Epithelial cell of esophagus (primary cell): Measurements from ENCODE around the gene TTLL4.

Experiments used
- DNase-seq: peaks from one replicate; pipeline ENCODE4 v3.0.0; 2010; ENCODE audit warnings: low read depth
- H3K4me3 ChIP-seq: 2 replicates; pipeline ENCODE4 v1.5.1; 2011; ENCODE audit warnings: mild to moderate bottlenecking, low read length, control low read depth
- TF ChIP-seq, protein P1 (sequence below): IDR thresholded peaks from 2 replicates; pipeline ENCODE4 v1.5.1; 2011; ENCODE audit warnings: low read depth, mild to moderate bottlenecking, low read length, control low read depth, inconsistent platforms; ENCODE audit not compliant: insufficient read depth; ENCODE audit errors: missing control alignments

TTLL4 gene

DNA sequence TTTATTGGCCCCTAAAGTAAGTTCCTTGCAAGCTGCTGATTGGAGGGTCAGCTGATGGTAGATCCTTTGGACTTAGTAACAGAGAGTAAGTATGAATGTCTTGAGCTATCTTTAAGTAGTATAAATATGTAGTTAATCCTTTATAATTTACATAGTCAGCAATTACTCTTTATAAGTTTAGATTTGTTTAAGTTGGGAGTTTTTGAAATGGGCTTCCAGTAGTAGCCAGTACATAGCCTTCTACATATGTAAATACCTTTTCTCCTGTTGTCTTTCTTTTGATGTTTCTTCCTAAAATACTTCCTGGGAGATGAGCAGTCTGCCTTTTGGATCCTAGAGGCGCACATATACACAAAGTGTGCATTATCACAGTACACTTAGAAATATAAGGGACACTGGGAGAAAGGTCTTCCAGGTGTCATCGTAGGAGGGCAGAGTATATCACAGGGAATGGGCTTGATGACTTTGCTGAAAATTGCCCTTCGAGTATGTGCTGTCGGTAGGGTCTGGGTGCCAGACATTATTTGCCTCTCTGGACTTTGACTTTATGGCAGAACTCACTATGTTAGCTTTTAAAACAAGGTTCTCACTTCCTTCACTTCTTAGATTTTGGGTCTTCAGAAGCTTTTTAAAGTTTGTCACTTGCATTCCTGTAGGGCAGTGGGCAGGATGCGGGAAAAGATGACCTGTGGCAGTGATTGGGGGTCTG is 21.6 kb downstream of the TTLL4 start:
- TF ChIP-seq, protein P1, sequence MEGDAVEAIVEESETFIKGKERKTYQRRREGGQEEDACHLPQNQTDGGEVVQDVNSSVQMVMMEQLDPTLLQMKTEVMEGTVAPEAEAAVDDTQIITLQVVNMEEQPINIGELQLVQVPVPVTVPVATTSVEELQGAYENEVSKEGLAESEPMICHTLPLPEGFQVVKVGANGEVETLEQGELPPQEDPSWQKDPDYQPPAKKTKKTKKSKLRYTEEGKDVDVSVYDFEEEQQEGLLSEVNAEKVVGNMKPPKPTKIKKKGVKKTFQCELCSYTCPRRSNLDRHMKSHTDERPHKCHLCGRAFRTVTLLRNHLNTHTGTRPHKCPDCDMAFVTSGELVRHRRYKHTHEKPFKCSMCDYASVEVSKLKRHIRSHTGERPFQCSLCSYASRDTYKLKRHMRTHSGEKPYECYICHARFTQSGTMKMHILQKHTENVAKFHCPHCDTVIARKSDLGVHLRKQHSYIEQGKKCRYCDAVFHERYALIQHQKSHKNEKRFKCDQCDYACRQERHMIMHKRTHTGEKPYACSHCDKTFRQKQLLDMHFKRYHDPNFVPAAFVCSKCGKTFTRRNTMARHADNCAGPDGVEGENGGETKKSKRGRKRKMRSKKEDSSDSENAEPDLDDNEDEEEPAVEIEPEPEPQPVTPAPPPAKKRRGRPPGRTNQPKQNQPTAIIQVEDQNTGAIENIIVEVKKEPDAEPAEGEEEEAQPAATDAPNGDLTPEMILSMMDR = no peak
- DNase-seq = no peak
- H3K4me3 ChIP-seq = no peak overlapping the region

DNA sequence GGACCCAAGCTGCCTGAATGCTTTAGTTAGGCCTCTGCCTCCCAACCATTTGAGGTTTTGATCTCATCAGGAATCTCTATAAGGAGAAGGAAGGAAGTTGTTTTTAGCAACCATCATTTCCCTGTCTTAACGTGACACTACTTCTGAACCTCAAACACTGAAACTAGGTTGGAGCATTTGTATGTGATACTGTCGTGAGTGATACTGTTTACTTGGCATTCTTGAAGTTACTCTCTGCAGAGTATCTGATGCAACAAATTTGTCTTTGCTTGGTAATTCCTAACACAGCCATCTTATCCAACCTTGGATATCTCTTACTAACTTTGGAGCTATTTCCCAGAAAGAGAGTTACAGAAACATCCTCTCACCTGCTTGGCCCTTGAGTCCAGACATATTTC is 22.1 kb downstream of the TTLL4 start:
- DNase-seq = peak; percentile 26
- TF ChIP-seq, protein P1 = no peak
- no peak overlapping the region for H3K4me3 ChIP-seq

DNA sequence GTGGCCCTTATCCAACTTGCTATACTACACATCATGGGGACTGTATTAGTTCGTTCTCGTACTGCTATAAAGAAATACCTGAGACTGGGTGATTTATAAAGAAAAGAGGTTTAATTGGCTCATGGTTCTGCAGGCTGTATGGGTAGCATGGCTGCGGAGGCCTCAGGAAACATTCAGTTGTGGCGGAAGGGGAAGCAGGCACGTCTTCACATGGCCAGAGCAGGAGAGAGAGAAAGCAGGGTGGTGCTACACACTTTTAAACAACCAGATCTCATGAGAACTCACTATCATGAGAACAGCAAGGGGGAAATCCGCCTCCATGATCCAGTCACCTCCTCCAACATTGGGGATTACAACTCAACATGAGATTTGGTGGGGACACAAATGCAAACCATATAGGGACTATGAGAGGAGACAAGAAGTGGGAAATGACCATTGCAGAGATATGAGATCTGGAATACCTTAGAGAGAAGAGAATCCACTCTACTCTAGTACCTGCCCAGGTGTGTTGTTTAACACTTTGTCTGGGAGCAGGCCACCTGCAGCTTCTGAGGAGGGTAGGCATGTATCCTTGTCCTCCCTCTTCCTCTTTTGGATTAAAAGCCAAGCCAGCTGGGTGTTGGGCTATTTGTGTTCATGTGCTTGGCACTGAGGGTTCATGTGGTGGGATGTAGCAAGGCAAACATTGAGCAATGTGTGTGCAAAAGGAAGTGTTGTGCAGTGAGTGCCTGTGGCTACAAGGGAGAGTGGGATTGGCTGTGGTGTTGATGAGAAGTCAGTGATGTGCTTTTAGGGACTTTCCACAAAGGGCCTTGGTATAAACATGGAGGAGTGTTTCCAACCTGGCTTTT is 22.8 kb downstream of the TTLL4 start:
- no peak overlapping the region for H3K4me3 ChIP-seq
- DNase-seq = peak; percentile 90
- TF ChIP-seq, protein P1 = no peak

DNA sequence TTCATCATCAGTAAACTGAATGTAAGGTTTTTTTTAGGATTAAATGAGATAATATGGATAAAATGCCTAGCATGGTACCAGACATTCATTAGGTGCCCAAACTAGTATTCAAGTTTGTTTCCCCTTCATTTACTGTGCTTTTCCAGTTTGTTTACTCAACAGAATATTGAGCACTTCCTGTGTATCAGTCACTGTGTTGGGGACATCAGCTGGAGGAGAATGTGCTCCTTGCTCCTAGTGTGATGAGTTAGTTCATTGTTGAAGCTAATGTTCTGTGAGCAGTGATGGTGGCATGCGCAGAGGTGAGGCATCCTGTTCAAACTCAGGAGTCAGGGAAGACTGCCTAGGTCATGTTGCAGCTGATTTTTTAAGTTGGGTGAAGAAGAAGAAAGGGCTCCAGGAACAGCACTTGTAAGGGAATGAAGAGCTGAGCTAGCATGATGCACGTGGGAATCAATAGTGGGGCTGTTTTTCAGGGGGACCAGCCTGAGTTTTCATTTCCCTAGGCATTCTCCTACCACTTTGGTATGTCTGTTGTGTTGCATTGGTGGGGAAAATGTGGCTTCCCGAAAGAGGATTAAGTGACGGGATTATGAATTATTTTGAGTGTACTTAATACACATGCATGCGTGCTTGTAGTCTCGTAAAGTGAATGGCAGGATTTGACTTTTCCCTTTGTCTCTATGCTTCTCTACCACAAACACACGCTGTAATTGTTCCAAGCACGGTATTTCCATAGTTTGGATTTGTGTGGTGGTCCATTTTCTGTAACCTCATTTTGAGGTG is 23.7 kb downstream of the TTLL4 start:
- H3K4me3 ChIP-seq = no peak overlapping the region
- DNase-seq = no peak
- TF ChIP-seq, protein P1 = no peak

DNA sequence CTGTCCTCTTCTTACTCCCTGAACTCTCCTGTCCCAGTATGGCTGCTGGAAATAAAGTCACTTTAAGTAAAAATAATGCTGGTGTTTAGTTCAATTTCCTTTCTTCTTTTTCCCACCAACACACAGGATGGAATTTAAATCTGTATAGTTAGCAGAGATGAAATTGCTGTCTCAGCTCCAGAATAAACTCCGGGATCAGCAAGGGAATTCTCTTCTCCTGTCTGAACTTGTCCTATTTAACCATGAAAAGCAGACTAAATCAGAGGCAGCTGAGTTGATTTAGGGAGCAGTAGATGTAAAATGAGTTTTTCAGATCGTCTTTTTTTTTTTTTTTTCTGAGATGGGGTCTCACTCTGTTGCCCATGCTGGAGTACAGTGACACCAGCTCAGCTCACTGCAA is 25.9 kb downstream of the TTLL4 start:
- TF ChIP-seq, protein P1 = no peak
- no peak overlapping the region for H3K4me3 ChIP-seq
- peak; percentile 51 for DNase-seq

DNA sequence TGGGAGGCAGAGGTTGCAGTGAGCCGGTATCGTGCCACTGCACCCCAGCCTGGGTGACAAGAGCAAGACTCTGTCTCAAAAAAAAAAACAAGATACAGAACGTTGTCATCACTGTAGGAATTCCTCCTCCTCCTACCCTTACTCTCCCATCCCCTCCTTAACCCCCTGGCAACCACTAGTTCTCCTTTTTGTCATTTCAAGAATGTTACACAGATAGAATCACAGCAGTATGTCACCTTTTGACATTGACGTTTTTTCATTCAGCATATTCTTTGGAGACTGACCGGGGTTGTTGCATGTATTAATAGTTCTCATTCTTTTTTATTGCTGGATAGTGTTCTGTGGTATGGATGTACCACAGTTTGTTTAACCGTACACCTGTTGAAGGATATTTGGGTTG is 32.4 kb downstream of the TTLL4 start:
- no peak for DNase-seq

More for the DNA sequence above, 32.4 kb downstream of the TTLL4 start:
- no peak overlapping the region for H3K4me3 ChIP-seq
- TF ChIP-seq, protein P1 = no peak
